Transverse colon (tissue), 4 donors: ENCODE data around the gene BLOC1S3. TPM values are rescaled to one million over a fixed set of nuclear protein-coding genes. Genes with fewer than 3 reads are reported as not detected.

Experiments used
- DNase-seq: peaks from one replicate; pipeline ENCODE4 v3.0.0-alpha.2; 2019
- H3K27ac ChIP-seq, 4 donors: fragments of 200-600 bp; sonication (generic); 2 replicates each; pipeline ENCODE4 v1.5.1; 2016 to 2018; ENCODE audit warnings: inconsistent platforms in 4 of 4
- H3K27me3 ChIP-seq: fragments of 200-600 bp; sonication (generic); 2 replicates; pipeline ENCODE4 v1.5.1; 2017; ENCODE audit warnings: inconsistent platforms
- H3K36me3 ChIP-seq, 4 donors: fragments of 200-600 bp; sonication (generic); 2 replicates each; pipeline ENCODE4 v1.5.1; 2017 to 2019; ENCODE audit warnings: inconsistent platforms in 4 of 4
- H3K4me1 ChIP-seq, 4 donors: fragments of 200-600 bp; sonication (generic); 2 replicates each; pipeline ENCODE4 v1.5.1; 2017 to 2020; ENCODE audit warnings: inconsistent platforms in 4 of 4
- H3K4me3 ChIP-seq, 4 donors: fragments of 200-600 bp; sonication (generic); 1 replicate in 1 of 4; 2 replicates in 3 of 4; pipeline versions ENCODE4 v1.5.1 to v1.6.1; 2017 to 2019; ENCODE audit warnings: inconsistent platforms in 4 of 4
- H3K9me3 ChIP-seq, 2 donors: fragments of 200-600 bp; sonication (generic); 2 replicates each; pipeline ENCODE4 v1.5.1; 2017 to 2019; ENCODE audit warnings: inconsistent platforms in 2 of 2
- EP300 ChIP-seq: sonication (generic); formaldehyde crosslinking; IDR thresholded peaks from one replicate; pipeline ENCODE4 v1.6.1; 2017; ENCODE audit warnings: antibody characterized with exemption, low read depth
- POLR2A ChIP-seq: fragments of 450-650 bp; IDR thresholded peaks from one replicate; pipeline ENCODE4 v1.6.1; 2016; ENCODE audit warnings: antibody characterized with exemption, mild to moderate bottlenecking, moderate library complexity
- POLR2AphosphoS5 ChIP-seq, 3 donors: sonication (generic); formaldehyde crosslinking; IDR thresholded peaks; one replicate each; pipeline ENCODE4 v1.6.1; 2016; ENCODE audit warnings: antibody characterized with exemption in 3 of 3
- WGBS, 2 donors: methylation state at CpG; one replicate each; pipeline ENCODE4 v1.1.5; 2018; ENCODE audit warnings: low coverage in 1 of 2; 5-methylcytosine and 5-hydroxymethylcytosine counted together
- in situ Hi-C, 4 donors: fragments of 200-750 bp; cut with MboI; loops; one replicate each; pipeline versions ENCODE4 v1.15.0 to v1.15.1; 2017; ENCODE audit warnings: low sequenced_read_pairs in 3 of 4, low pct_ligation_motif_present in 1 of 4, low pct_unique_long_range_greater_than_20kb in 1 of 4
- intact Hi-C: fragments of 100-400 bp; cut with DNase I; formaldehyde crosslinking; loops from one replicate; pipeline ENCODE4 v1.15.1; 2023; ENCODE audit warnings: low total_unique reads
- total RNA-seq, 4 donors: library from RNA; depleted of rRNA; stranded (reverse); fragments of >200 nt; gene quantifications; one replicate each; pipeline ENCODE4 v1.1.0, GENCODE V29; 2016
- TF ChIP-seq, protein P1 (sequence below), 5 experiments: fragments of 200-600 bp in 3 of 5; fragments of 450-650 bp in 2 of 5; sonication (generic) in 3 of 5; IDR thresholded peaks; 1 replicate in 2 of 5; 2 replicates in 3 of 5; pipeline ENCODE4 v1.5.1; 2016 to 2017; ENCODE audit warnings: antibody characterized with exemption in 5 of 5, inconsistent platforms in 3 of 5, mild to moderate bottlenecking in 2 of 5, moderate library complexity in 1 of 5

Gene BLOC1S3
- total RNA-seq, 4 donors from 2014 or later: 5.0 to 10.3 (median 9.2) TPM

DNA sequence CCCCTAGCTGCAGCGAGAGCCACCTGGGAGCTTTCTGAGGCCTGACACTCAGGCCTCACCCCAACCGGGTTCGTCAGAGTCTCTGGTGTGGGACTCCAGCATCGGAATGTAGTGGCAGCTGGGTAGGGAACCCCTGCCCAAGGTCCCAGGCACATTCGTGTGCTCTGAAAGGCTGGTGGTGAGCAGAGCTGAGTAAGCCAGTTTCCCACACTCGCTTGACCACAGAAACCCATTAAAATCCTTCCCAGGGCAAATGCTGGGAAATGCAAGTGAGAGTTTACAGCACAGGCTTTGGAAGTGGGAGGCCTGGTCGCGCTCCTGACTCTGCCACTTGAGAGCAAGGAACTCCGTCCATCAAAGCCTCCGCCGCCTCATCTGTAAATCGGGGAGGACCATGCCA, 4.8 kb upstream of the BLOC1S3 start:
- Histone ChIP-seq H3K4me1 (peaks cover 3 to 28% (median 21%) of the 10 kb centered on the region in 4 donors), H3K27me3 (no peaks in the 10 kb centered on the region), H3K27ac (no peak overlapping the region), H3K4me3 (no peak overlapping the region), H3K36me3 (no peaks in the 10 kb centered on the region), H3K9me3 (no peaks in the 10 kb centered on the region)
- in situ Hi-C loops: no loop called here
- intact Hi-C loops: no loop called here
- 65 to 88% methylated on average over 4 to 12 of the region's 12 CpGs for WGBS, 2 donors
- DNase-seq: no peak
- TF ChIP-seq POLR2A (no peak), EP300 (no peak), POLR2AphosphoS5 (IDR thresholded peaks at IDR 0.05) (no peak)
- TF ChIP-seq, protein P1, sequence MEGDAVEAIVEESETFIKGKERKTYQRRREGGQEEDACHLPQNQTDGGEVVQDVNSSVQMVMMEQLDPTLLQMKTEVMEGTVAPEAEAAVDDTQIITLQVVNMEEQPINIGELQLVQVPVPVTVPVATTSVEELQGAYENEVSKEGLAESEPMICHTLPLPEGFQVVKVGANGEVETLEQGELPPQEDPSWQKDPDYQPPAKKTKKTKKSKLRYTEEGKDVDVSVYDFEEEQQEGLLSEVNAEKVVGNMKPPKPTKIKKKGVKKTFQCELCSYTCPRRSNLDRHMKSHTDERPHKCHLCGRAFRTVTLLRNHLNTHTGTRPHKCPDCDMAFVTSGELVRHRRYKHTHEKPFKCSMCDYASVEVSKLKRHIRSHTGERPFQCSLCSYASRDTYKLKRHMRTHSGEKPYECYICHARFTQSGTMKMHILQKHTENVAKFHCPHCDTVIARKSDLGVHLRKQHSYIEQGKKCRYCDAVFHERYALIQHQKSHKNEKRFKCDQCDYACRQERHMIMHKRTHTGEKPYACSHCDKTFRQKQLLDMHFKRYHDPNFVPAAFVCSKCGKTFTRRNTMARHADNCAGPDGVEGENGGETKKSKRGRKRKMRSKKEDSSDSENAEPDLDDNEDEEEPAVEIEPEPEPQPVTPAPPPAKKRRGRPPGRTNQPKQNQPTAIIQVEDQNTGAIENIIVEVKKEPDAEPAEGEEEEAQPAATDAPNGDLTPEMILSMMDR (IDR thresholded peaks at IDR 0.05): no peak

DNA sequence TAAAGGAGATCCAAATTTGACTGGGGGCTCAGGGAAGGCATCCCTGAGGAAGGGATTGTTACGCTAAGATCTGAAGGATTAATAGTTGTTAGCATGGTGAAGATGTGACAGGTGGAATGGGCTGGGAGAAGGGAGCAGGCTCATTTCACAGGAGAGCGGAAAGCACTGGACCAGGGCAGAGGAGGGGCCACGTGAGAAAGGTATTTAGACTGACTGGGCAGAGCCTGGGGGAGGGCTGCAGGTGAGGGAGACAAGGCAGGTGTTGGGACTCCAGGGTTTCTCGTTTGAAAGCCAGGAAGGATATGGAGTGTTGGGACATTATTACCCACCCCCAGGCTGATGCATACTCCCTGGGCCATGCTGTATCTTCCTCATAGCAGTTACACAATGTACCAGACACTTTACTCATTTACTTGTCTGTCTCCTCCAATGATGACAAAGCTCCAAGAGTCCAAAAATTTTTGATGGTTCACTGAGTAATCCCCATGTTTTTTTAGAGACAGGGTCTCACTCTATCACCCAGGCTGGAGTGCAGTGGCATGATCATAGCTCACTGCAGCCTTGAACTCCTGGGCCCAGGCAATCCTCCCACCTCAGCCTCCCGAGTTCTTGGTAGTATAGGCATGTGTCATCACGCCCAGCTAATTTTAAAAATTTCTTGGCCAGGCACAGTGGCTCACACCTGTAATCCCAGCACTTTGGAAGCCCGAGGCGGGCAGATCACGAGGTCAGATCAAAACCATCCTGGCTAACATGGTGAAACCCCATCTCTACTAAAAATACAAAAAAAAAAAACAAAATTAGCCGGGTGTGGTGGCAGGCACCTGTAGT, 2.9 kb upstream of the BLOC1S3 start:
- intact Hi-C loops (no loop called here), in situ Hi-C loops (no loop called here)
- WGBS, 2 donors: 73 to 83% methylated on average over 4 to 10 of the region's 10 CpGs

DNA sequence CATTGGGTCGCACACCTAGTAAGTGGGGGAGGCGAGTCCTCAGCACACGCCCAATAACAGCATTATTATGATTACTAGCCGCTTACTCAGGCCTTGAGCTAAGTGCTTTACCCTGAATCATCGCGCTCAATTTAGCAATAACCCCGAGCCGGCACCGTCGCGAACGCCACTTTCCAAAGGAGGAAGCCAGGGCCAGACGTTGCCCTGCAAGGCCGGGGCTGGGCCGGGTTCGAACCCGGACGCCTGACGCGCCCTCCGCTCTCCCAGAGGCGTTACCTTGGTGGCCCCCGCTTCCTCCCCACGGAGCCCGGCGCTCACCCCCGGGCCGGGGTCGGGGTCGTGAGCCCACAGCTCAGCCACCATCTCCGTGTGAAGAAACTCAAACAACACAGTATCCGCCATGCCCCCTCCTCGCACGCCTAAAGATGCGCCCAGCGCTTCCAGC, 745 bp upstream of the BLOC1S3 start, which contains the start of gene TRAPPC6A:
TRAPPC6A (minus strand) TSS at position 421 of the 445 bp plus-strand sequence; CDS start at position 402, 19 bp downstream.
- peak within 1 kb of the TSS; percentile 78 to 91 (median 90) for H3K4me3 ChIP-seq
- no peaks in the 10 kb centered on the region for H3K27me3 ChIP-seq
- H3K4me1 ChIP-seq: peaks cover 11 to 34% (median 29%) of the 10 kb centered on the region in 4 donors
- no peak for DNase-seq
- peak within 1 kb of the TSS; percentile 91 to 98 (median 95) for H3K27ac ChIP-seq
- 0% methylated on average over 17 of the region's 36 CpGs; no CpG with 5 or more reads in 1 of the 2 donors for whole genome bisulfite sequencing, 2 donors
- intact Hi-C loops (no loop called here), in situ Hi-C loops (no loop called here)
- no peaks in the 10 kb centered on the region for H3K9me3 ChIP-seq
- no peak for TF ChIP-seq EP300
- TF ChIP-seq POLR2A: peak; percentile 54
- TF ChIP-seq, protein P1 (IDR thresholded peaks at IDR 0.05): no peak
- peak; percentile 79 to 84 (median 81) for TF ChIP-seq POLR2AphosphoS5 (IDR thresholded peaks at IDR 0.05)
- no peaks in the 10 kb centered on the region for H3K36me3 ChIP-seq

More for the DNA sequence above, 2.9 kb upstream of the BLOC1S3 start:
- no peak overlapping the region for H3K4me3 ChIP-seq
- H3K9me3 ChIP-seq: no peaks in the 10 kb centered on the region
- DNase-seq: no peak
- H3K27ac ChIP-seq: no peak overlapping the region
- H3K4me1 ChIP-seq: peaks cover 5 to 42% (median 32%) of the 10 kb centered on the region in 4 donors
- H3K36me3 ChIP-seq: no peaks in the 10 kb centered on the region
- TF ChIP-seq EP300 (no peak), POLR2A (no peak), POLR2AphosphoS5 (IDR thresholded peaks at IDR 0.05) (no peak)
- TF ChIP-seq, protein P1 (IDR thresholded peaks at IDR 0.05): no peak
- no peaks in the 10 kb centered on the region for H3K27me3 ChIP-seq

DNA sequence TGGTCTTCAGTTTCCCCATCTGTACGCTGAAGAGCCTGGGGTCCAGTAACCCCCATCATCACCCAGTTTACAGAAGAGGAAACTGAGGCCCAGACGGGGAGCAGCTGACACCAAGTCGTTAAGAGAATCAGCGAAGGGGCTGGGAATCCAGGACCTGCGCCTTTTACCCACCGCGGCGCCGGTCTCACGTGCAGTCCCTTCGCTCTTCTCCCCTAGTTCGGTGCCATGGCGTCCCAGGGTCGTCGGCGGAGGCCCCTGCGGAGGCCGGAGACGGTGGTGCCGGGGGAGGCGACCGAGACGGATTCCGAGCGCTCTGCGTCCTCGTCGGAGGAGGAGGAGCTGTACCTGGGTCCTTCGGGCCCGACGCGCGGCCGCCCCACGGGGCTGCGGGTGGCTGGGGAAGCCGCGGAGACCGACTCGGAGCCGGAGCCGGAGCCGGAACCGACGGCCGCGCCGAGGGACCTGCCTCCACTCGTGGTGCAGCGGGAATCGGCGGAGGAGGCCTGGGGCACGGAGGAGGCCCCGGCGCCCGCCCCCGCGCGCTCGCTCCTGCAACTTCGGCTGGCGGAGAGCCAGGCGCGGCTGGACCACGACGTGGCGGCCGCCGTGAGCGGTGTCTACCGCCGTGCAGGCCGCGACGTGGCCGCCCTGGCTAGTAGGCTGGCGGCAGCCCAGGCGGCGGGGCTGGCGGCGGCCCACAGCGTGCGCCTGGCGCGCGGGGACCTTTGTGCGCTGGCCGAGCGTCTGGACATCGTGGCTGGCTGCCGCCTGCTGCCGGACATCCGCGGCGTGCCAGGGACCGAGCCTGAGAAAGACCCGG, 698 bp downstream of the BLOC1S3 start:
- in situ Hi-C loops (no loop called here), intact Hi-C loops (no loop called here)
- Histone ChIP-seq H3K27me3 (no peaks in the 10 kb centered on the region), H3K4me1 (peaks cover 11 to 34% (median 29%) of the 10 kb centered on the region in 4 donors), H3K27ac (peak overlapping the region; percentile 91 to 96 (median 94)), H3K4me3 (peak overlapping the region; percentile 70 to 89 (median 80)), H3K9me3 (no peaks in the 10 kb centered on the region), H3K36me3 (no peaks in the 10 kb centered on the region)
- peak; percentile 42 for DNase-seq
- TF ChIP-seq EP300: no peak
- TF ChIP-seq, protein P1 (IDR thresholded peaks at IDR 0.05): no peak
- no peak for TF ChIP-seq POLR2AphosphoS5 (IDR thresholded peaks at IDR 0.05)
- TF ChIP-seq POLR2A: no peak
- 2% methylated on average over 64 of the region's 97 CpGs; no CpG with 5 or more reads in 1 of the 2 donors for WGBS, 2 donors
